Measurements from ENCODE around the gene ZNF157. TPM values are rescaled to one million over a fixed set of nuclear protein-coding genes. Genes with fewer than 3 reads are reported as not detected.
"Not testable (repeated sequence)": the region's sequence is repeated elsewhere in the genome, so short reads cannot be mapped to it uniquely, and the experiment has no call there.

Gene ZNF157
- total and polyA plus RNA-seq, 4 donors = 0.10 to 0.63 (median 0.25) TPM

- H3K4me3 ChIP-seq = no peak overlapping the region
- H3K36me3 ChIP-seq (ENCODE audit: control insufficient read depth in 4 of 4, insufficient read depth in 4 of 4, low read length in 4 of 4) = no peaks in the 10 kb centered on the region
- H3K9ac ChIP-seq (ENCODE audit: insufficient read depth in 1 of 2, low read length in 2 of 2) = no peak overlapping the region
- H3K27ac ChIP-seq (ENCODE audit: low read depth in 1 of 2, low read length in 1 of 2) = no peak overlapping the region
- no peak for TF ChIP-seq CTCF (IDR thresholded peaks at IDR 0.05; ENCODE audit: control extremely low read depth, extremely low read depth)
- H3K9me3 ChIP-seq (ENCODE audit: control insufficient read depth in 4 of 4, insufficient read depth in 3 of 4, low read length in 3 of 4) = no peaks in the 10 kb centered on the region
- H3K4me1 ChIP-seq (ENCODE audit: control insufficient read depth in 5 of 5, insufficient read depth in 5 of 5, low read length in 5 of 5) = no peaks in the 10 kb centered on the region
- WGBS, 2 donors = 72 to 81% methylated on average over 6 of the region's 6 CpGs
- no peaks in the 10 kb centered on the region for H3K27me3 ChIP-seq (ENCODE audit: control insufficient read depth in 3 of 3, insufficient read depth in 3 of 3, low read length in 2 of 3)
- no peak for DNase-seq
- no peak for ATAC-seq (ENCODE audit: insufficient read depth, low FRiP score)
Observed at GRCh38 chrX:47327902-47328301, 42.5 kb upstream of the ZNF157 start.

GRCh38 chrX:47332729-47333128 is 37.6 kb upstream of the ZNF157 start:
- H3K9ac ChIP-seq (ENCODE audit: insufficient read depth in 1 of 2, low read length in 2 of 2); ATAC-seq (ENCODE audit: insufficient read depth, low FRiP score); H3K27ac ChIP-seq (ENCODE audit: low read depth in 1 of 2, low read length in 1 of 2); H3K4me3 ChIP-seq; H3K4me1 ChIP-seq (ENCODE audit: control insufficient read depth in 5 of 5, insufficient read depth in 5 of 5, low read length in 5 of 5); H3K36me3 ChIP-seq (ENCODE audit: control insufficient read depth in 4 of 4, insufficient read depth in 4 of 4, low read length in 4 of 4); DNase-seq; H3K9me3 ChIP-seq (ENCODE audit: control insufficient read depth in 4 of 4, insufficient read depth in 3 of 4, low read length in 3 of 4); H3K27me3 ChIP-seq (ENCODE audit: control insufficient read depth in 3 of 3, insufficient read depth in 3 of 3, low read length in 2 of 3): not testable (repeated sequence)
- WGBS, 2 donors = 67 to 77% methylated on average over 5 of the region's 5 CpGs

- 76 to 98% methylated on average over 4 of the region's 4 CpGs for WGBS, 2 donors
- TF ChIP-seq CTCF (IDR thresholded peaks at IDR 0.05; ENCODE audit: control extremely low read depth, extremely low read depth) = no peak
- no peaks in the 10 kb centered on the region for H3K36me3 ChIP-seq (ENCODE audit: control insufficient read depth in 4 of 4, insufficient read depth in 4 of 4, low read length in 4 of 4)
- ATAC-seq (ENCODE audit: insufficient read depth, low FRiP score) (no peak), DNase-seq (no peak)
- no peaks in the 10 kb centered on the region for H3K9me3 ChIP-seq (ENCODE audit: control insufficient read depth in 4 of 4, insufficient read depth in 3 of 4, low read length in 3 of 4)
- H3K27me3 ChIP-seq (ENCODE audit: control insufficient read depth in 3 of 3, insufficient read depth in 3 of 3, low read length in 2 of 3) = no peaks in the 10 kb centered on the region
- H3K4me1 ChIP-seq (ENCODE audit: control insufficient read depth in 5 of 5, insufficient read depth in 5 of 5, low read length in 5 of 5) = no peaks in the 10 kb centered on the region
- no peak overlapping the region for H3K4me3 ChIP-seq
- H3K9ac ChIP-seq (ENCODE audit: insufficient read depth in 1 of 2, low read length in 2 of 2) = no peak overlapping the region
- no peak overlapping the region for H3K27ac ChIP-seq (ENCODE audit: low read depth in 1 of 2, low read length in 1 of 2)
Observed at GRCh38 chrX:47351706-47352105, 18.7 kb upstream of the ZNF157 start.

GRCh38 chrX:47358387-47359065 is 11.9 kb upstream of the ZNF157 start:
- no peak overlapping the region for H3K27ac ChIP-seq (ENCODE audit: low read depth in 1 of 2, low read length in 1 of 2)
- 9 to 30% methylated on average over 4 to 5 of the region's 5 CpGs for WGBS, 2 donors
- H3K9ac ChIP-seq (ENCODE audit: insufficient read depth in 1 of 2, low read length in 2 of 2) = no peak overlapping the region
- DNase-seq = peak in 1 of 3 donors; percentile 26
- no peak overlapping the region for H3K4me3 ChIP-seq
- H3K27me3 ChIP-seq (ENCODE audit: control insufficient read depth in 3 of 3, insufficient read depth in 3 of 3, low read length in 2 of 3) = no peaks in the 10 kb centered on the region
- no peaks in the 10 kb centered on the region for H3K36me3 ChIP-seq (ENCODE audit: control insufficient read depth in 4 of 4, insufficient read depth in 4 of 4, low read length in 4 of 4)
- H3K9me3 ChIP-seq (ENCODE audit: control insufficient read depth in 4 of 4, insufficient read depth in 3 of 4, low read length in 3 of 4) = peaks cover 0 to 5% (median 0%) of the 10 kb centered on the region in 4 donors
- ATAC-seq (ENCODE audit: insufficient read depth, low FRiP score) = no peak
- no peaks in the 10 kb centered on the region for H3K4me1 ChIP-seq (ENCODE audit: control insufficient read depth in 5 of 5, insufficient read depth in 5 of 5, low read length in 5 of 5)
- TF ChIP-seq CTCF (IDR thresholded peaks at IDR 0.05; ENCODE audit: control extremely low read depth, extremely low read depth) = no peak

All from lung (tissue), 12 donors.